Erythroblast (primary cell): ENCODE measurements around the gene P3H2.
"Not testable (repeated sequence)": the region's sequence is repeated elsewhere in the genome, so short reads cannot be mapped to it uniquely, and the experiment has no call there.

Experiments used
- DNase-seq, 2 experiments: peaks; one replicate each; lab custom pipeline; 2025; lab: John Stamatoyannopoulos, UW
- GATA1 ChIP-seq: IDR thresholded peaks from 2 replicates; pipeline ENCODE4 v1.6.1; 2011; ENCODE audit warnings: low read depth, mild to moderate bottlenecking, control low read depth, low read length, moderate library complexity
- POLR2A ChIP-seq: IDR thresholded peaks from 2 replicates; pipeline ENCODE4 v1.6.1; 2011; ENCODE audit warnings: mild to moderate bottlenecking, low read length

The P3H2 gene

GRCh38 chr3:190086191-190086590, 34.5 kb downstream of the P3H2 start:
- TF ChIP-seq POLR2A = no peak
- no peak for TF ChIP-seq GATA1
- no peak for DNase-seq

- no peak for TF ChIP-seq POLR2A
- no peak for TF ChIP-seq GATA1
- no peak for DNase-seq
Observed at GRCh38 chr3:190084983-190085382, 35.7 kb downstream of the P3H2 start.

- no peak for DNase-seq
- TF ChIP-seq POLR2A (no peak), GATA1 (no peak)
Observed at GRCh38 chr3:190083635-190084034, 37.1 kb downstream of the P3H2 start.

GRCh38 chr3:190081389-190081788, 39.3 kb downstream of the P3H2 start:
- DNase-seq = no peak
- TF ChIP-seq GATA1 (no peak), POLR2A (no peak)

GRCh38 chr3:190079173-190079572, 41.5 kb downstream of the P3H2 start:
- DNase-seq = not testable (repeated sequence)

- DNase-seq = no peak
- TF ChIP-seq POLR2A (no peak), GATA1 (no peak)
Observed at GRCh38 chr3:190077395-190078045, 43.2 kb downstream of the P3H2 start.

DNA sequence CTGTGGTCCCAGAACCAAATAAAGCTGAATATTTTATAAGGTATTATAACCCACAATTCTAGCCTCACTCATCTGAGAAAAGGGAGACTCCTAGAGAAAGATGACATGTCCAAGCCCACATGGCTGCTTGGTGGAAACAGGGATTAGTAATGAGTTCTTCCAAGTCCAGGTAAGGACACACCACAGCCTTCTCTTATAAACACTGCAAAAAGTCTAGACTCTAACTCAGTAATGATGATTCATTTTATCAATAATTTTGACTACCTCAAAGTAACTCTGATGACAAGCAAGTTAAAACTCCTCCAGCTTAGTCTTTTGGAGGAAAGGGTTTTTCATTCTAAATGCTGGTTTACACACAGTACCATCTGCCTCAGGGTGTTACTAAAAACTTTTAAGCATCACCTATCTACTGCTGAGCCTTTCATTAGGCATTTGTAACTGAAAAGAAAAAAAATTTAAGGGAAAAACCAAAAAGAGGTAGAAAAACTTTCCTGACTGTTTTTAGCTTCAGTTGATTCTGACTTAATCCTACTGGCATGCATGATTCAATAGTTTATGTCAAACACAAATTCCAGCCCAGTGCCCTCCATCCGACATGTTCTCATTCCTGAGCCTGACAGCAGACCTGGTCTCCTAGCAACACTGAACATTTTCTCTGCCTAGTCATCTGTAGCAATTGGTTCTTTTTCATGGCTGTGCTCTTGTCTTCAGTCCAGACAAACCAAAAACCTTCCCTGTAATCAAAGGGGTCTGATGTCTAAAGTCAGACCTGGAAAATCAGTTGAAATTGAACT, 43.9 kb downstream of the P3H2 start:
- TF ChIP-seq GATA1 = no peak
- TF ChIP-seq POLR2A = no peak
- no peak for DNase-seq

GRCh38 chr3:190076136-190076535, 44.6 kb downstream of the P3H2 start:
- DNase-seq = no peak
- TF ChIP-seq POLR2A = no peak
- TF ChIP-seq GATA1 = no peak

- DNase-seq = no peak
- no peak for TF ChIP-seq GATA1
- no peak for TF ChIP-seq POLR2A
Observed at GRCh38 chr3:190074817-190075216, 45.9 kb downstream of the P3H2 start.

DNA sequence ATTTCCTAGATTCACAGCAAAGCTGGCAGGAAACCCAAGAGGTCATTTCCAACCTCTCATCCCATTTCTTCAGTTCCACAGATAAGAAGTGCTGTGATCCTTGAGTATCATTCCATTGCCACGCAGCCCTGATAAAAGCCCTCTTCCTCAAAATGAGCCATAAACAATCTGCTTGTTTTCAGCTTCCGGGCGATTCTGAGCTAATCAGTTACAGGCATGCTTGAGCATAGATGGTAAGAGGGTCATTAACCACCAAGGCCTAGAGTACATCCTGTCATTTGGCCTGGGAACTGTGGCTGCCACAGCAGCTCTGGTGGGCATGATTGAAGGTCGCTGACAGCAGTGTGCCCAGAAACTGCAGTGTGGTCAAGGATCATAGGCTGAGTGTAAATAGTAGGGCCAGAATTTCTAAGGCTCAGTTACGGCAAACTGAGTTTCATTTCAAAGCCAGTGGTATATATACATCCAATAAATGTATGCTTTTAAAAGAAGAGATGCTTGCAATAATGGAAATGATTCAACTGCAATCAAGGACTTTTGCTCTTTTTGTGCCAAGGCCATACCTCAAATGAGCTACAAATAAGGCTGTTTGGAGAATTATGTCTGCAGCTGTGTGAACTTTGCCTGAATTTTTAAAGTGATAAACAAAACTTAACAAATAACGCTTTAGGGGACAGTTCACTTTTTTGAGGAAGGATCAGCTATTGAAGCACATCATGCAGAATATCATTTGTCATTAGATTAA, 47.3 kb downstream of the P3H2 start:
- TF ChIP-seq POLR2A (no peak), GATA1 (no peak)
- DNase-seq = peak in 1 of 2 experiments; percentile 1

DNA sequence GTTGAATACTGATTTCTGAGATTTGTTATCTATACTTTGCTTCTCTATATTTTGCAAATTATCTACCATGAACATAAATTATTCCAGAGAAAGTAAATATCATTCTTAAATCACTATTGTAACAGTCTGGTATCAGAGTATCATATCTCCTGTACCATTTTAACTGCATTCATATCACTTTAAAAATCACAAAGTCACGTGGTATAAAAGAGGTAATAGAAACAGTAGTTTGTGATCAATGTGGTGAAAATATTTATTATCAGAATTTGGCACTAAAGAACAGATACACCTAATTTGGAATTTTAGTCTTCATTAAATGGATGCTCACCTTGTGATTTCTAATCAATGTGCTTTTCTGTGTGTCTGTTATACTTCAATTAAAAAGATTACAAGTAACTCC, 47.8 kb downstream of the P3H2 start:
- TF ChIP-seq POLR2A (no peak), GATA1 (no peak)
- no peak for DNase-seq

DNA sequence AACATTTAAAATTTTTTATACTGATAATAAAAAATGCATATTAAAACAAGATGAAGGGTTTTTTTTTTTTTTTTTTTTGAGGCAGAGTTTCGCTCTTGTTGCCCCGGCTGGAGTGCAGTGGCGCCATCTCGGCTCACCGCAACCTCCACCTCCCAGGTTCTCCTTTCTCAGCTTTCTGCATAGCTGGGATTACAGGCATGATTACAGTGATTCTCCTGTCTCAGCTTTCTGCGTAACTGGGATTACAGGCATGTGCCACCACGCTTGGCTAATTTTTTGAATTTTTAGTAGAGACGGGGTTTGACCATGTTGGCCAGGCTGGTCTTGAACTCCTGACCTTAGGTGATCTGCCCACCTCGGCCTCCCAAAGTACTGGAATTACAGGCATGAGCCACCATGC, 48.8 kb downstream of the P3H2 start:
- DNase-seq = not testable (repeated sequence)

GRCh38 chr3:190070622-190071347, 49.9 kb downstream of the P3H2 start:
- no peak for DNase-seq
- TF ChIP-seq GATA1 (no peak), POLR2A (no peak)

GRCh38 chr3:190065204-190065603, 55.5 kb downstream of the P3H2 start:
- no peak for DNase-seq

DNA sequence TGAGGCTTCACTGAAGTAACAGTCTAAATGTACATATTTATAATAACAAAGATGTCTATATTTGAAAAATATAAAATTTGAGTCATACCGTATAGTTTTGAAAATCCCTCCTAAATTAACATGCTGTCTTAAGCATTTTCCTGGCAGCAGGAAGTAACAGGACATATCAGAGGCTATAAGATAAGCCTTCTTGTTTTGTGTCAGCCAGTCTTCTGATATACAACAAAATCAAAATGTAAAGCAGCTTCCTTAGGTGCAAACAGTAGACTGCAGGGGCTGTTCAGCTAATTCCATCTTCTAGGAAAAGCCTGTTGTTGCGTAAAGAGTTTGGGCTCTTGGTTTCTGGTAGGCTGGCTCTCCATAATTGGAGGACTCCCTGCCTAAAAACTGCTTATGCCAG, 56.0 kb downstream of the P3H2 start:
- TF ChIP-seq GATA1 (no peak), POLR2A (no peak)
- DNase-seq = no peak

More at GRCh38 chr3:190065204-190065603, 55.5 kb downstream of the P3H2 start:
- TF ChIP-seq POLR2A (no peak), GATA1 (no peak)
